Retinal pigment epithelial cell (primary cell): Measurements from ENCODE around the gene RPL22L1.

Experiments
- DNase-seq: peaks from one replicate; pipeline ENCODE4 v3.0.0-alpha.2; 2010; ENCODE audit warnings: low read depth
- H3K4me3 ChIP-seq: 2 replicates; pipeline ENCODE4 v1.5.1; 2011; ENCODE audit warnings: mild to moderate bottlenecking, low read length, control low read depth, moderate library complexity
- TF ChIP-seq, protein P1 (sequence below): conservative IDR thresholded peaks from 2 replicates; pipeline ENCODE4 v1.5.1; 2011; ENCODE audit warnings: low read depth, low read length, control low read depth, inconsistent platforms

RPL22L1 gene

DNA sequence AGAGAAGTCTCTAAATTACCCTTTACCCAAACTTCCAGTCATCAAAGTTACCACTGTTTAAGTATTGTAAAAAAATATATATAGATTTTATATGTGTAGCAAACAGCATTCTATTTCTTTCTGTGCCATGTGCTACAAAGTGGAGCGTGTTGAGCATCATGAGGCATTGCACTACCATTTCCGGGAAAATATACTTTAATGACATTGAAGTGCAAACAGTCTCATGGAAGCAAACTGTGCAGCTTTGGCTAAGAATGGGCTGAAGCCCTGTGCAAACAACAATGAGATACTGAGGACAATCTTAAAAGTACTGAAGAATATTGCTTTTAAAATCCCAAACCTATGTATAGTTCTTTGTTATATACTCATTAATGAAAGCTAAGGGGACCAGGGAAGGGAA lies 6.5 kb upstream of the RPL22L1 start:
- TF ChIP-seq, protein P1, sequence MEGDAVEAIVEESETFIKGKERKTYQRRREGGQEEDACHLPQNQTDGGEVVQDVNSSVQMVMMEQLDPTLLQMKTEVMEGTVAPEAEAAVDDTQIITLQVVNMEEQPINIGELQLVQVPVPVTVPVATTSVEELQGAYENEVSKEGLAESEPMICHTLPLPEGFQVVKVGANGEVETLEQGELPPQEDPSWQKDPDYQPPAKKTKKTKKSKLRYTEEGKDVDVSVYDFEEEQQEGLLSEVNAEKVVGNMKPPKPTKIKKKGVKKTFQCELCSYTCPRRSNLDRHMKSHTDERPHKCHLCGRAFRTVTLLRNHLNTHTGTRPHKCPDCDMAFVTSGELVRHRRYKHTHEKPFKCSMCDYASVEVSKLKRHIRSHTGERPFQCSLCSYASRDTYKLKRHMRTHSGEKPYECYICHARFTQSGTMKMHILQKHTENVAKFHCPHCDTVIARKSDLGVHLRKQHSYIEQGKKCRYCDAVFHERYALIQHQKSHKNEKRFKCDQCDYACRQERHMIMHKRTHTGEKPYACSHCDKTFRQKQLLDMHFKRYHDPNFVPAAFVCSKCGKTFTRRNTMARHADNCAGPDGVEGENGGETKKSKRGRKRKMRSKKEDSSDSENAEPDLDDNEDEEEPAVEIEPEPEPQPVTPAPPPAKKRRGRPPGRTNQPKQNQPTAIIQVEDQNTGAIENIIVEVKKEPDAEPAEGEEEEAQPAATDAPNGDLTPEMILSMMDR = no peak
- no peak overlapping the region for H3K4me3 ChIP-seq
- DNase-seq = no peak

DNA sequence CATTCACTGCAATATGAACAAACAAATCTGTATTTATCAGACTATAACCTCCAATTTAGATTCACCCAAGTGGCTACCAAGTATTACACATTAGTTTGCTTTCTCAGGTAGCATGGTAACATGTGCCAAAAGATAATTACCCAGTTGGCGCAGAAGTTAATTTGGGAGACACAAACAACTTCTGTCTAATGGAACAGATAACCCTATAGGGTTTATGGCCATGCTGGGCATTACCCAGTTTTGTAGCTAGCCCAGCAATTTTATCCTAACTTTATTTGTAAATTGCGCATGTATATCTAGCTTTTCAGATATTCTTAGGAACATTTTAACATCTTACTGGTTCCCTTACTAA lies 780 bp downstream of the RPL22L1 start:
- TF ChIP-seq, protein P1 = no peak
- H3K4me3 ChIP-seq = peak overlapping the region; percentile 94
- DNase-seq = no peak

DNA sequence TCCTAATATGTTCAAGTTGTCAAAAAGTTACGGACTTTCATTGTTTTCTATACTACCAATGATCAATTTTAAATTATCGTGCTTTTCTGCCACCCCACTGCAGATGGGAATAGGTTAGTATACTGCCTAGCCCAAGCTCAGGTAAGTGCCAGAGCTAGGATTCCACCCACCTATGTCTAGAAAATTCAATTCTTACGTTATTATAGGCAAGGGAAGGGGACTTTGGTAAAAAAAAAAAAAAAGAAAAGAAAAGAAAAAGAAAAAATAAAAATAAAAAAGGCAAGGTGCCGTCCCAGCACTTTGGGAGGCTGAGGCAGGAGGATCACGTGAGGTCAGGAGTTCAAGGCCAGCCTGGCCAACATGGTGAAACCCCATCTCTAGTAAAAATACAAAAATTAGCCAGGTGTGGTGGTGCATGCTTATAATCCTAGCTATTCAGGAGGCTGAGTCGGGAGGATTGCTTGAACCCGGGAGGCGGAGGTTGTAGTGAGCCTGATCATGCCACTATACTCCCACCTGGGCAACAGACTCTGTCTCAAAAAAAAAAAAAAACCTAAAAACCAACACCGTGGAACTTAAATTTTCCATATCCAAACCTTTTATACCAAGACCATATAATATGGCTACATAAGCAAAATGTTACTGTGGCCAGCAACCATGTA lies 1.3 kb downstream of the RPL22L1 start:
- TF ChIP-seq, protein P1 = no peak
- no peak for DNase-seq
- H3K4me3 ChIP-seq = peak overlapping the region; percentile 94

DNA sequence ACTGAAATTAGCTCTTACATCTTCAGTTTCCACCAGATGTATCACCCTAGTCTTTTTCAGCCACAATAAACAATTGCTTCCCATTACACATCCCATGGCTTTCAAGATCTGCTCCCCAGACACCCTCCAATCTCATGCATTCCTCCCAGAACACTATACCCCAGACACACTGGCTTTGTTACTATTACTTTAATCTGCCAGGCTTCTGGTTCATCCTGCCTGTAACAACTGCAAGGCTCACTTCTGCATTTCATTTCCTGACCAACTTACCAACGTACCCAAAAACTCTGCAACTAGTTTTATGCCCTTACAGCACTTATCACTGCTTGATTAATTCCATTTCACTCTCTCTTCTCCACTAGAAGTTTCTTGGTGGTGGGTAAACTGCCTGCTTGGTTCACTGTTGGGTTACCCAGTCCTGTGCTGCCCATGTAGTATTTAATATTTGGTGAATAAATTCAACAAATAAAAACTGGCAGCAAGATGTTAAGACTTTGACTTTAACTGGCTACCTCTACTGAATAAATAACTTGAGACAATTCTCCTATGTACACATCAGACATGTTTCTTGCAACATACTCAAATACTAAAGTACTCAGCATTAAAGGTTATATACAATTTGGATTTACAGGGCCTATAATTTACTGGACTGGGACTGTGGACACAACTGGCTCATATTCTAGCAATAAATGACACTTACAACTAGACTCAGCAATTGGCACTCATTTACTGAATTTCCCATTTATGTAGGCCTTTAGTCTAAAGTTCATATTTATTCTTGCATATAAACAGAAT lies 2.7 kb downstream of the RPL22L1 start:
- H3K4me3 ChIP-seq = peak overlapping the region; percentile 94
- TF ChIP-seq, protein P1 = no peak
- DNase-seq = no peak

DNA sequence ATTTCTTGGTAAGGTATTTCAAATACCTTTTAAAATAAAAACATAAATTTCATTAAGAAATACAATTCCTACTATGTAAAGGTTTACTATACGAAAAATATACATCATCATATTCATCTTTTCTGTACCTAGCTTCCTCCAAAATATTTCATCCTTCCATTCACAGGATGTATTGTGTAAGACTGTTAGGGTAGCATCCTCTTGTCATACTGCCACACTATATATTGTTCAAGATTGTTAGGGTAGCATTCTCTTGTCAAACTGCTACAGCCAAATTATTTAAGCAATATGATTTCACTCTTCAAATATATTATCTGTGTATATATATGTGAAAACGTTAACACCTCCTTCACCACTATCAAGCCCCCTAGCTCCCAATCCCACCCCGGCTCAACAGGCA lies 3.5 kb downstream of the RPL22L1 start:
- H3K4me3 ChIP-seq = no peak overlapping the region
- no peak for DNase-seq
- TF ChIP-seq, protein P1 = no peak

DNA sequence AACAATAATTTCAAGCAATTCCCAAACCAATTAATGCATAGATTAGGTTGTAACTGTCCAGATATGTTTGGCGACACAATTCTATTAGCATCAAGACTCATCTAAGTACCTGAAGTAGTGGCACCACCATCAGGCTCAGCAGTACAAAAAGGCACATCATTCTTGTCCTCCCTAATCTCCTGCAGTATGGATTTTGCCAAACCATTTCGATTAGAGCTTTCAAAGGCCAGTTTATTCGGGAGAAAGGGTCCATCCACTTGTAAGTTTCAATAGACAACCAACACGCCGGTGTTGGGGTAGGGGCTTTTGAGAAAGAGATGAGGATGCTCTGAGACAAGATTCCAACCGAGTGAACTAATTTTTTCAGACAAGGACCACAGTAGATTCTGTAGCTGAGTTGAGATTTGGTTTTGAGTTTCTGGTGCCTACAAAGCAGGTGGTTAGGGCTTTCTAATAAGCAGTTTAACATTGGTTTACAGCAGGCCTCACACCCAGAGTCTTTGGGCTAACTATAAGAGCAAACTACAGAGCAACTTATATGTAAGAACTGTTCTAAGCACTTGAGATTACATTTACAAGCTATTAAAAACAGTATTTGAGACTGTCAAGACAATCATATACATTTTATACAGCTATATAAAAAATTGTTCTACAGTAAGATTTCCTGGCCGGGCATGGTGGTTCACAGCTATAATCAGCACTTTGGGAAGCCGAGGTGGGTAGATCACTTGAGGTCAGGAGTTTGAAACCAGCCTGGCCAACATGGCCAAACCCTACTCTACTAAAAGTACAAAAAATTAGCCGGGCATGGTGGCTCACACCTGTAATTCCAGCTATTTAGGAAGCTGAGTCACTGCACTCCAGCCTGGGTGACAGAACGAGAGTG lies 4.5 kb downstream of the RPL22L1 start:
- TF ChIP-seq, protein P1 = no peak
- no peak for DNase-seq
- no peak overlapping the region for H3K4me3 ChIP-seq
